Measurements from ENCODE around the gene ZNF536.
"Not testable (repeated sequence)": the region's sequence is repeated elsewhere in the genome, so short reads cannot be mapped to it uniquely, and the experiment has no call there.

Gene ZNF536

GRCh38 chr19:30448386-30449077 lies 76.3 kb downstream of the ZNF536 start:
- no peak for DNase-seq

DNA sequence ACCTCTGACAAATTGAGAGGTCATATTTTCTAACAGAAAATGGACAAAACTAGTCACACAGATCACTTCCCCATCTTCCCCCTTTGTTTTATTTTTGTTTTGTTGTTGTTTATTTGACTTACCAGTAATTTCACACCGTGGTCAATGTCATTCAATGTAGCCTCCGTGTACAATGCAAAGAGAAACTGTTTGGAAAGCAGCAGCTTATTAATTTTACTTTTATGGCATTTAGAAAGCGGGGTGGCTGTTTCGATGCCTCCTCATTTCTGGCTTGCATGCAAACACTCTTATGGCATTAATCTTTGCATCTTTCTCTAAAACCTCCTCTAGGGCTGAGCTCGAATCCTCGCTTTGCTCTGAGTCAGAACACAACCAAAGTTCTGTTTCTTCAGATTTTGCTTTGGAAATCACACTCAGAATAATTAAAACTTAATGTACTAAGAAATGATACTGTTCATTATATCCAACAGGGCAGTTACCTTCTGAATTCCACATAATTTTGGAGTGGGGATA lies 77.0 kb downstream of the ZNF536 start:
- no peak for DNase-seq

DNA sequence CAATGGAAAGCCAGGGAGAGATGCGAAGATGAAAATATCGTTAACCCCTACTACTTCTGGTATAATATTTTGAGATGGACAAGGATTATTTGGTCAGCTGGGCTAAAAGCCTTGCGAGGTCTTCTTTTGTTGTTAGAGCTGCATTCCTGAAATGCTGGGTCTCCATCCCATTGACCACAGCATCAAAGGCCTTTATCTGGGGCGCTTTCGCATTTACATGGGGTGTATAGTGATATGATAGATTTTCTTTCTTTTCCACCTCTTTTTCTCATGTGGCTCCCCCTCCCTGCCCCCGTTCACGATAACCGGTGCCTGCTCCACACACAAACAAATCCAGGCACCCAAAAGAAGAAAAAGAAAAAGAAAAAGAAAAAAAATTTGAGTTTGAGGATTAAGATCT lies 77.5 kb downstream of the ZNF536 start:
- DNase-seq: no peak

DNA sequence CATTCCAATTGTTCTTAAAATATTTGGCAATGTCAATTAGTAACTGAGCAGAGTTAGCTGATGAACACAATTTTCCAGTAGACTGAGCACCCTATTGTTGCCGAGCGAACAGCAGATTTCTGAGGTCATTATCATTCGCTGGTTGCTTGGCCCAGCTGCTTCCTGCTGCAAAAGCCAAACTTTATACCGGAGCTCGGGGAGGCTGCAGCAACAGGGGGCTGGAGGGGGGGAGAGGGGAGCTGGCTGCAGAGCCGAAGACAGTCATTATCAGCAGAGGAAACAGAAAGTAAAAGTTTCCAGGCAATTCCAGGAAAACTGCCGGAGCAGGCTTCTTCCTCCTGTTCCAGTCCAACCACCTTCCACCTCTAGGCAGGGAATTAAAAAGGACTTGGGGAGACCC lies 77.9 kb downstream of the ZNF536 start:
- no peak for DNase-seq

GRCh38 chr19:30450835-30451321 lies 78.7 kb downstream of the ZNF536 start:
- DNase-seq: no peak

GRCh38 chr19:30452931-30453330 lies 80.7 kb downstream of the ZNF536 start:
- DNase-seq: no peak

GRCh38 chr19:30453743-30454142 lies 81.6 kb downstream of the ZNF536 start:
- no peak for DNase-seq

DNA sequence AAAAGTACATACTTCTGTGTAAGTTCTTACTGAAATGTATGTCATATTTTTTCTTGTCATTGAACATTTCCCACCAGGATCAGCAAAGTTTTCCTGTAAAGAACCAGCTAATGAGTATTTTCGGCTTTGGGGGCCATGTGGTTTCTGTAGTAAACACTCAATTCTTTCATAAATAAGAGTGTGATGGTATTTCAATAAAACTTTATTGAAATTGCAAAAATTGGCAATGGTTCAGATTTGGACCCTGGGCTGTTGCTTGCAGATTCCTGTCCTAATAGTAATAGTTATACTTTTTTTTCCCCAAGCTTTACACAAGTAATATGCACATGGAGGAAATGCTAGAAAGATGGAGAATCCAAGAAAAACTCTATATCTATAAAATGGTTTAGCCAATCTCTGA lies 83.7 kb downstream of the ZNF536 start:
- DNase-seq: no peak

- DNase-seq: no peak
Measured at GRCh38 chr19:30457484-30457883, 85.3 kb downstream of the ZNF536 start.

DNA sequence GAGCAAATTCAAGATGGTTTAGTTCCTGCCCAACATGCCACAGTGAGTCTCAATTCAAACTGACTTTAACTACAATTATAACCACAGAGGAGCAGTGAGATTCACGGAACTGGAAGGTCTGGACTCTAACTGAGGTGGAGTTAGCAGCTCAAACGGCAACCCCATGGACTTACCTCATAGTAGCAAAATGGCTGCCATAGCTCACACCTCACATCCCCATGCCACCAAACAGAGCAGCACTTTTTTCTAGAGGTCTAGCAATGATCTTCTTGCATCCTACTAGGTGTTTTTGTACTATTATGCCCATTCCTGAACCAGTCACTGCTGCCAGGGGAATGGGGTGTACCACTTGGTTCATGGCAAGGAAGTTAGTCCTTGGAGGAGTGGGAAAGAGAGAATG lies 87.7 kb downstream of the ZNF536 start:
- no peak for DNase-seq

- no peak for DNase-seq
Measured at GRCh38 chr19:30464162-30464561, 92.0 kb downstream of the ZNF536 start.

DNA sequence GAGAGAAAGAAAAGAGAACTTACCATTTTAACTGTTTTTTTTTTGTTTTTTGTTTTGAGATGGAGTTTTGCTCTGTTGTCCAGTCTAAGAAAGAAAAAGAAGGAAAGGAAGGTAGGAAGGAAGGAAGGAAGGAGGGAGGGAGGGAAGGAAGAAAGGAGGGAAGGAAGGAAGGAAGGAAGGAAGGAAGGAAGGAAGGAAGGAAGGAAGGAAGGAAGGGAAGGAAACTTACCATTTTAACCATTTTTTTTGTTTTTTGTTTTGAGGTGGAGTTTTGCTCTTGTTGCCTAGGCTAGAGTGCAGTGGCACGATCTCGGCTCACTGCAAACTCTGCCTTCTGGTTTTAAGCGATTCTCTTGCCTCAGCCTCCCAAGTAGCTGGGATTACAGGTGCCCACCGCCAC lies 94.4 kb downstream of the ZNF536 start:
- DNase-seq: not testable (repeated sequence)

DNA sequence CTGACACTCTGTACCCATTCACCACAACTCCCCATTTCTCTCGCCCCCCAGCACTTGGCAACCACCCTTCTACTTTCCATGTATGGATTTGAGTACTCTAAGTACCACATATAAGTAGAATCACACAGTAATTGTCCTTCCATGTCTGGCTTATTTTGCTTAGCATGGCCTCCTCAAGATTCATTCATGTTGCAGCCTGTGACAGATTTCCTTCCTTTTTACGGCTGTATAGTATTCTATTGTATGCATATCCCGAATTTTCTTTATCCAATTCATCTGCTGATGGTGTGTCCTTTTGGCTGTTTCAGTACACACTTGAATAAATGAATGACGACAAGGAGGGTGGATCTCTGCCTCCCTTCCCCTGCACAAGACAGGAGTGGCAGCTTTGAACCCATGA lies 95.1 kb downstream of the ZNF536 start:
- no peak for DNase-seq

DNA sequence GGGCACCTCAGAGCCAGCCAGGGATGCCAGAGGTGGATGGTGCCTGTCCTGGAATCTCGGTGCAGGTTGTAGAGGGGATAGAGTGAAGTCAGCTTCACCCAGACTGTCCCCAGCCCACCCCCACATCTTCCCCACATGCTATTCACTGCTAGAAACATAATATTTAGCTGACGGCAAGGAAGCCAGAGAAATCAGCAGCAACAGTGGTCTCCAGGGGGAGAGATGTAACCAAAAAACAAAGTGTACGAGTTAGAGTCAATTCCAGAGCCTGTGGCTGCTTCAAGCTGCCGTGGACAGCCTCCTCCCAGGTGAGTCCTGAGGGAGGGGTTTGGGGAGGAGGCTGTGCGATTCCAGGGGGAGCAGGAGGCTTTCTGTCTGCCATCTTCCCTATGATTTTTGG lies 97.6 kb downstream of the ZNF536 start:
- DNase-seq: no peak

- no peak for DNase-seq
Measured at GRCh38 chr19:30471441-30471840, 99.3 kb downstream of the ZNF536 start.

DNA sequence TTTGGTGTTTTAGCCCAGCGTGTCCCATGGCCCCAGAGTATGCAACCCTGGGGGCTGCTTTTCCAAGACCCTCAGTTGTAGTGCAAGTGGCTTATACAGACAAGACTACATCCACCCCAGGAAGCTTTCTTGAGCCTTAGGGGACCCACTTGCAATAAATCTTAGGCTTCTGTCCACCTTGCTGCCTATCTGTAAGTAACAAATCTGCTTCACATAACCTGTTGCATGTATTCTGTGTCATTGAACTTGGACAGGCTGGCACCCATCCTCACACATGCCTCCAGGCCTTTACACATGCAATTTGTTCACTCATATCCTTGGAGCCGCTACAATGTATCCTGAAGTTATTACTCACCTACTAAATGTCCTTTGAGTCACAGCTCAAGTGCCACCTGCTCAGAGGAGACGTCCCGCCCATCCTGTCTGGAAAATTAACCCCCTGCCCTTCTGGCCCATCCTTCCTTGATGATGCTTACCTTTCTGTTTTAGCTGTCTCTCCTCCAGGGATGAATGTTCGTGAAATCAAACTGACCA lies 101.2 kb downstream of the ZNF536 start:
- DNase-seq: no peak

DNA sequence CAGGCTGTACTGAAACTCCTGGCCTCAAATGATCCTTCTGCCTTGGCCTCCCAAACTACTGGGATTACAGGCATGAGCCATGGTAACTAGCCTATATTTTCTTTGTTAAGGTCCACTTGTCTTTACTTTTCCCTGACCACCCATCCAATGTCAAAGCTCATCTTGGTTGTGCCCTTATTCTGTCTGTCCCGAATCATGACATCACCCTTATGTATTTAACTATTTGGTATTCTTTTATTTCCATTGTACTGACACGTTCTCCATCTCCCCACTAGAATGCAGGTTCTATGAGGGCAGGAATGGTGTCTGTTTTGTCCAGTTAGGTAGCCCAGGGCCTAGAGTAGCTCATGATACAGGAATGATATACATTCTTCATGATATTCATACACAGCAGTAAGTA lies 104.8 kb downstream of the ZNF536 start:
- DNase-seq: no peak

DNA sequence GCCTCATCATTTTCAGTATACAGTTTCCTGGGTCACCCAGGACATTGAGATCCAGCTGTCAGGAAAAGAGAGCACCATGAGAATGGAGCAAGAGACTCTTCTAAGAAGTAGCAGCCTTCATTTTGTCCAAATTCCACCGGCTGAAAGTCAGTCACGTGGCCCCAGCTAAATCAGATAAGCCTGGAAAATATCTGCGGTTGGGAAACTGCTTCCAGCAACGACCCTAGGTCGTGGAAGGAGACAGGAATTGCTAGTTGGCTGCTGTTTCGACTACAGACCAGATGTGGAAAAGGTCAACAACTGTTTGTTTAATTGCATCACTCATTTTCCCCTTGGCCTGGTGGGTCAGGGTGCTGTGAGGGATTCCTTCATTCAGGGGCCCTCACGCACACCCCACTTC lies 107.0 kb downstream of the ZNF536 start:
- DNase-seq: no peak

DNA sequence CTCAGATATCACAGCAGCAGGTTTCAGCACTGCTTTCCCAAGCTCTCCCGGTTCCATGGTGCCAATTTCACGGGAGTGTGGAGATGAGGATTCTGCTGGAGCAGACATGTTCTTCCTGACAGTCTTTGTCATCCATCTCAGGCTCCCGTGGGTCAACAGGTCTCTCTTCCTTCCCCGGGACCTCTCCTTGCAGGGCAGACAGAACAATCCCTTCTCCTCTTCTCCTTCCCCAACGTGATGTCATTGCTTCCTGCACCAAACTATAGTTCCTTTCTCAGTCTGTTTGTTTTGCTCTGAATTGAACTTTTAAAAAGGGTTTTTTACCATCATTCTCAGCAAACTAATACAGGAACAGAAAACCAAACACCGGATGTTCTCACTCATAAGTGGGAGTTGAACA lies 107.9 kb downstream of the ZNF536 start:
- no peak for DNase-seq

DNA sequence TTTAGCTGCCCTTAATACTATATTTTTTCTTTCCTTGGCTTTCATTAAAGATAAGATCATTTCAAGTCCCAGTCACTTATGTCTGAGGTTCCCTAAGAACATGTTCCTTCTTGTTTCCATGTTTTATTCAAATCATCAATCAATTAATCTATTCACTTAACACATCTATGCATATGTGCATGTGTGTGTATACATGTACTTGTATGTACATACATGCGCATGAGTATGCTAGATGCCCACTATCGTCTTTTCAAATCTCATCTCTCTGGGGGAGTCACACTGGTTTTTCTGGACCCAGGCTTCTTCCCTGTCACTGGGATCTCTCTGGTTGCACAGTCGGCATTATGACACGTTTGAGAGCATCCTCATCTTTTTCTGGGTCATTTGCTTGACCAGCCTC lies 108.9 kb downstream of the ZNF536 start:
- no peak for DNase-seq

- DNase-seq: no peak
Measured at GRCh38 chr19:30481823-30482222, 109.6 kb downstream of the ZNF536 start.

- no peak for DNase-seq
Measured at GRCh38 chr19:30482956-30483355, 110.8 kb downstream of the ZNF536 start.

DNA sequence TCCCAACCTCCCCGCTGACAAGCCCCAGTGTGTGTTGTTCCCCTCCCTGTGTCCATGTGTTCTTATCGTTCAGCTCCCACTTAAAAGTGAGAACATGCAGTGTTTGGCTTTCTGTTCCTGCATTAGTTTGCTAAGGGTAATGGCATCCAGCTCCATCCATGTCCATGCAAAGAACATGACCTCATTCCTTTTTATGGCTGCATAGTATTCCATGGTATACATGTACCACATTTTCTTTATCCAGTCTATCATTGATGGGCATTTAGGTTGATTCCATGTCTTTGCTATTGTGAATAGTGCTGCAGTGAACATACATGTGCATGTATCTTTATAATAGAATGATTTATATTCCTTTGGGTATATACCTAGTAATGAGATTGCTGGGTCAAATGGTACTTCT lies 114.1 kb downstream of the ZNF536 start:
- DNase-seq: not testable (repeated sequence)

- no peak for DNase-seq
Measured at GRCh38 chr19:30487178-30487577, 115.0 kb downstream of the ZNF536 start.

- no peak for DNase-seq
Measured at GRCh38 chr19:30488191-30488590, 116.0 kb downstream of the ZNF536 start.

All from stimulated activated CD4-positive, alpha-beta T cell treated with anti-CD3 and anti-CD28 coated beads, Interleukin-4, amount 100 ng/mL, for 4 hours (primary cell).